GM10266 (cell line): ENCODE results near the gene NAE1.

Experiments used
- DNase-seq: peaks from one replicate; pipeline ENCODE4 v3.0.0; 2012; ENCODE audit errors: extremely low spot score
- TF ChIP-seq, protein P1 (sequence below): IDR thresholded peaks from 2 replicates; pipeline ENCODE4 v1.5.1; 2012; ENCODE audit warnings: mild to moderate bottlenecking, low read depth; ENCODE audit not compliant: control insufficient read depth, insufficient read depth; ENCODE audit errors: missing control alignments

The NAE1 gene

DNA sequence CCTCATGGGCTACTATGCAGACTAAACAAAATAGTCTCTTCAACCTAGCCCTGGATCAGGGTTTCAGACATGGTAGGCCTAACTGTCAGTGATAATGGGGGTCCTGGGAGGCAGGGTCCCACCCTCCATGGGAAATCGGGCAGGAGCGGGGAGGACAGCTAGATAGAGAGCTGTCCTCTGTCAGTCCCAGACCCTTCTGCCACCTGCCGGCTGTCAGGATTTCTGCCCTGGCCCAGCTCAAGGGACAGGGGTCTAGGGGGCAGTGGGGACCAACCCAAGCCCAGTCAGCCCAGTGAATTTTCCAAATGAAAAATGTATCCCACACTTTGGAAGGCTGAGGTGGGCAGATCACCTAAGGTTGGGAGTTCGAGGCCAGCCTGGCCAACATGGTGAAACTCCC lies 18.8 kb upstream of the NAE1 start:
- no peak for DNase-seq
- TF ChIP-seq, protein P1, sequence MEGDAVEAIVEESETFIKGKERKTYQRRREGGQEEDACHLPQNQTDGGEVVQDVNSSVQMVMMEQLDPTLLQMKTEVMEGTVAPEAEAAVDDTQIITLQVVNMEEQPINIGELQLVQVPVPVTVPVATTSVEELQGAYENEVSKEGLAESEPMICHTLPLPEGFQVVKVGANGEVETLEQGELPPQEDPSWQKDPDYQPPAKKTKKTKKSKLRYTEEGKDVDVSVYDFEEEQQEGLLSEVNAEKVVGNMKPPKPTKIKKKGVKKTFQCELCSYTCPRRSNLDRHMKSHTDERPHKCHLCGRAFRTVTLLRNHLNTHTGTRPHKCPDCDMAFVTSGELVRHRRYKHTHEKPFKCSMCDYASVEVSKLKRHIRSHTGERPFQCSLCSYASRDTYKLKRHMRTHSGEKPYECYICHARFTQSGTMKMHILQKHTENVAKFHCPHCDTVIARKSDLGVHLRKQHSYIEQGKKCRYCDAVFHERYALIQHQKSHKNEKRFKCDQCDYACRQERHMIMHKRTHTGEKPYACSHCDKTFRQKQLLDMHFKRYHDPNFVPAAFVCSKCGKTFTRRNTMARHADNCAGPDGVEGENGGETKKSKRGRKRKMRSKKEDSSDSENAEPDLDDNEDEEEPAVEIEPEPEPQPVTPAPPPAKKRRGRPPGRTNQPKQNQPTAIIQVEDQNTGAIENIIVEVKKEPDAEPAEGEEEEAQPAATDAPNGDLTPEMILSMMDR: no peak

DNA sequence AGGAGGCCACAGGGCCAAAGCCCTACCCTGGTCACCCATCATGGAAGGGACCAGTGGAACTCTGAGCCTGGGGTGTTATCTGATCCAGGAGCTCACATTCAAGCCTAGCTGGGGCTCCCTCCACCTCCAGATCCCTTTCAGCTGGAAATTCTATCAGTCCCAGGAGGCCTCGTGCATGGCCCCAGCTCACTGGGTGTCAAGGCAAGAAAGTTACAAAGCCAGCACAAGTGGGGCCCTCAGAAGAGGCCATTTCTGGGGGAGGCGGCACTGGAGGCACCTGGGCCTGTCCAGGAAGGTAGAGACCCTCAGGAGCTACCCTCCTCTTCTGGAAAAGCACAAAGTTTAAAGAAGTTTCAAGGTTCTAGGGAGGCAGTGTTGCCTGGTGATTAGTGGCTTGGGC lies 18.2 kb upstream of the NAE1 start:
- TF ChIP-seq, protein P1: no peak
- no peak for DNase-seq

DNA sequence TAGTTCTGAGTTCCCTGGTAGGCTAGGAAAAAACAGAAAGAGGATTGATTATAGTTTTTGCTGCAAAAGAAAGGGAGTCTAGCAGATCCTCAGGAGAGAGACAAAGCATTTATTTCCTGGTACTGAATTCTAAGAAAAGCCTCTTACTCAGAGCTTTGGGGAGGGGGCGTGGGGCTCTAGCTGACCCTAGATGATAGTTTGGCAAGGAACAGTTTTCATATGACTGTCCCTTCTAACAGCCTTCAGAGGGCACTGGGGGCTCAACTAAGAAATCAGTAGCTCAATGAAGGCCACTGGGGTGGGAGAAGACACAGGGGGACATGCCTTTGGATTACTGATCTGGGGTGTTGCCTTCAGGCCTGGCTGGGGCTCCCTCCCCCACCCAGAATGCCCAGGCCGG lies 17.4 kb upstream of the NAE1 start:
- no peak for DNase-seq
- TF ChIP-seq, protein P1: no peak

DNA sequence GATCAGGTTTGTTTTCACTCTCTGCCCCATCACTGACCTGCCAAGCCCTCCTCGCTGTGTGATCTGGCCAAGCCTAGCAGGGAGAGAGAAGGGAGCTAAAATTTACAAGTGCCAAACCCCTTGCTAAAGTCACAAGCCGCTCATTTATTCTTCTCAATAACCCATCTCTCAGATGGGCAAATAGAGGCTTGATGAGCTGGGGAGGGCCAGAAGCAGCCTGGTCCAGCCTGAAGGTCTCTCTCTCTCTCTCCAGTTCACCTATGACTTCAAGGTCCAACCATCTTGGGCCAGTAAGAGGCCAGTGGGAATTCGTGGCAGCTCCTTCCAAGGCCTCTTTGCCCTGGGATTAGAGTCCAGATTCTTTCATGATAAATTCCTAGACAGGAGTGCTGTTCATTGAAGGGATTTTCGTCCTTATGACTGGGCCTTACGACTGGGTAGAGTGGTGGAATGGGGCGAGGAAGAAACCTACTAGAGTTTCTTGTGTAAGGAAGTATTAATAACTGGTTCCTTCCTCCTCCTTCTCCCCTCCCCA lies 16.8 kb upstream of the NAE1 start:
- TF ChIP-seq, protein P1: no peak
- no peak for DNase-seq

GRCh38 chr16:66846831-66847230 lies 16.1 kb upstream of the NAE1 start:
- TF ChIP-seq, protein P1: no peak
- DNase-seq: no peak

- DNase-seq: no peak
- TF ChIP-seq, protein P1: no peak
Observed at GRCh38 chr16:66846266-66846665, 15.5 kb upstream of the NAE1 start.

- TF ChIP-seq, protein P1: no peak
- DNase-seq: no peak
Observed at GRCh38 chr16:66845791-66846221, 15.0 kb upstream of the NAE1 start.
